Breast epithelium (tissue), 4 donors: ENCODE data around the gene TCFL5. TPM values are rescaled to one million over a fixed set of nuclear protein-coding genes. Genes with fewer than 3 reads are reported as not detected.
A peak's percentile ranks its signal among the peaks of the same experiment; 100 is the strongest.

Experiments used
- DNase-seq, 2 donors: peaks; one replicate each; pipeline ENCODE4 v3.0.0-alpha.2; 2019; ENCODE audit warnings: low spot score in 2 of 2
- H3K27ac ChIP-seq, 2 donors: fragments of 200-600 bp; sonication (generic) in 1 of 2; one replicate each; pipeline ENCODE4 v1.5.1; 2016 to 2019; ENCODE audit warnings: mild to moderate bottlenecking in 1 of 2
- H3K27me3 ChIP-seq, 2 donors: fragments of 200-600 bp; sonication (generic) in 1 of 2; one replicate each; pipeline versions ENCODE4 v1.5.1 to v1.6.0; 2017 to 2019; ENCODE audit warnings: control low read depth in 1 of 2, mild to moderate bottlenecking in 1 of 2
- H3K36me3 ChIP-seq: fragments of 200-600 bp; one replicate; pipeline ENCODE4 v1.5.1; 2019
- H3K4me1 ChIP-seq, 2 donors: fragments of 200-600 bp; sonication (generic); one replicate each; pipeline ENCODE4 v1.5.1; 2016 to 2019; ENCODE audit warnings: control low read depth in 1 of 2
- H3K4me3 ChIP-seq, 3 donors: fragments of 200-600 bp; sonication (generic); 1 replicate in 2 of 3; 2 replicates in 1 of 3; pipeline ENCODE4 v1.5.1; 2016 to 2019; ENCODE audit warnings: mild to moderate bottlenecking in 3 of 3, moderate library complexity in 2 of 3
- H3K9me3 ChIP-seq, 2 donors: fragments of 200-600 bp; sonication (generic) in 1 of 2; one replicate each; pipeline ENCODE4 v1.5.1; 2016 to 2019; ENCODE audit warnings: control low read depth in 1 of 2
- POLR2A ChIP-seq: fragments of 450-650 bp; IDR thresholded peaks from one replicate; pipeline ENCODE4 v1.6.1; 2016; ENCODE audit warnings: antibody characterized with exemption, mild to moderate bottlenecking, moderate library complexity
- POLR2AphosphoS5 ChIP-seq, 3 donors: sonication (generic); formaldehyde crosslinking; IDR thresholded peaks; one replicate each; pipeline ENCODE4 v1.6.1; 2017; ENCODE audit warnings: antibody characterized with exemption in 3 of 3
- intact Hi-C: fragments of 100-400 bp; cut with DNase I; formaldehyde crosslinking; loops from one replicate; pipeline ENCODE4 v1.15.1; 2023; ENCODE audit warnings: low total_unique reads
- total RNA-seq, 3 donors: library from RNA; depleted of rRNA; stranded (reverse); fragments of >200 nt; gene quantifications; one replicate each; pipeline ENCODE4 v1.1.0, GENCODE V29; 2016
- TF ChIP-seq, protein P1 (sequence below), 3 donors: fragments of 450-650 bp; IDR thresholded peaks; one replicate each; pipeline ENCODE4 v1.5.1; 2016 to 2017; ENCODE audit warnings: antibody characterized with exemption in 3 of 3, mild to moderate bottlenecking in 3 of 3, moderate library complexity in 3 of 3

TCFL5 gene
- total RNA-seq, 3 donors from 2014 or later = 7.8 to 21.0 (median 12.5) TPM

DNA sequence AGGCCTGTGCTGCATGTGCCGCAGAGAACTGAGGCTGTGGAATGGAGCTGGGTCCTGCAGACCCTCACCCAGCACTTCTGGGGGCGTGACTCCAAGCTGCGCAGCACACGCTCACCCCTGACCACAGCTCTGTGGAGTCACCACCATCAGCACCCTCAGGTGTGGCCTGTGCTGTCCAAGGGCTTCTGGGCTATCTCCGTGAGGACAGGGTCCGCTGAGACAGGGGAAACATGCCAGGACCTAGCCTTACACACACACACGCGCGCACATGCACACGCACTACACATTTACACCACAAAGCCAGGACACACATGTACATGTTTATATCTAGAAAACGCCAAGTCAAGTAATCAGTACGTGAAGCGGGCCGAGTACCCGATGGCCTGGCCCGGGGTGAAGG, 26.8 kb upstream of the TCFL5 start:
- Histone ChIP-seq H3K27ac (no peak overlapping the region), H3K4me1 (no peaks in the 10 kb centered on the region), H3K9me3 (no peaks in the 10 kb centered on the region), H3K4me3 (no peak overlapping the region), H3K27me3 (no peaks in the 10 kb centered on the region), H3K36me3 (no peaks in the 10 kb centered on the region)
- TF ChIP-seq, protein P1, sequence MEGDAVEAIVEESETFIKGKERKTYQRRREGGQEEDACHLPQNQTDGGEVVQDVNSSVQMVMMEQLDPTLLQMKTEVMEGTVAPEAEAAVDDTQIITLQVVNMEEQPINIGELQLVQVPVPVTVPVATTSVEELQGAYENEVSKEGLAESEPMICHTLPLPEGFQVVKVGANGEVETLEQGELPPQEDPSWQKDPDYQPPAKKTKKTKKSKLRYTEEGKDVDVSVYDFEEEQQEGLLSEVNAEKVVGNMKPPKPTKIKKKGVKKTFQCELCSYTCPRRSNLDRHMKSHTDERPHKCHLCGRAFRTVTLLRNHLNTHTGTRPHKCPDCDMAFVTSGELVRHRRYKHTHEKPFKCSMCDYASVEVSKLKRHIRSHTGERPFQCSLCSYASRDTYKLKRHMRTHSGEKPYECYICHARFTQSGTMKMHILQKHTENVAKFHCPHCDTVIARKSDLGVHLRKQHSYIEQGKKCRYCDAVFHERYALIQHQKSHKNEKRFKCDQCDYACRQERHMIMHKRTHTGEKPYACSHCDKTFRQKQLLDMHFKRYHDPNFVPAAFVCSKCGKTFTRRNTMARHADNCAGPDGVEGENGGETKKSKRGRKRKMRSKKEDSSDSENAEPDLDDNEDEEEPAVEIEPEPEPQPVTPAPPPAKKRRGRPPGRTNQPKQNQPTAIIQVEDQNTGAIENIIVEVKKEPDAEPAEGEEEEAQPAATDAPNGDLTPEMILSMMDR (IDR thresholded peaks at IDR 0.05) = no peak
- no peak for TF ChIP-seq POLR2AphosphoS5 (IDR thresholded peaks at IDR 0.05)
- no peak for TF ChIP-seq POLR2A
- no peak for DNase-seq
- intact Hi-C loops = no loop called here

DNA sequence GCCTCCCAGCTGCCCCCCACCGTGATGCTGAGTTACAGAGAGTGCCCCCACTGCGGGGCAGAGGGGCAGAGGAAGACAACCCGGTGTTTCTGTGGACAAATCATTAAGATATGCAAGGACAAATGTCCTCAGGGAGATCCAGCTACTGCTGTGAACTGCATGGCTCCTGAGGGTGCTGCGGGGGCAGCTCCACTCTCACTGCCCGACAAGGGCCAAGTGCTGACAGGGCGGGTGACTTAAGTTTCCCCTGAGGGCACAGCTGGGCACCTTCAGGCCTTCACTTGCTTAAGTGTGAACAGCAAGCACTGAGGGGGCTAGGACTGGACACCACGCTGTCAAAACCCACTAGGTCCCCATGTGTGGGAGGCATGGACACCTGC, 26.2 kb upstream of the TCFL5 start:
- no peak overlapping the region for H3K4me3 ChIP-seq
- H3K27ac ChIP-seq = no peak overlapping the region
- no peaks in the 10 kb centered on the region for H3K4me1 ChIP-seq
- H3K36me3 ChIP-seq = no peaks in the 10 kb centered on the region
- TF ChIP-seq POLR2A = no peak
- TF ChIP-seq POLR2AphosphoS5 (IDR thresholded peaks at IDR 0.05) = no peak
- TF ChIP-seq, protein P1 (IDR thresholded peaks at IDR 0.05) = no peak
- intact Hi-C loops = no loop called here
- DNase-seq = no peak
- no peaks in the 10 kb centered on the region for H3K9me3 ChIP-seq
- no peaks in the 10 kb centered on the region for H3K27me3 ChIP-seq

DNA sequence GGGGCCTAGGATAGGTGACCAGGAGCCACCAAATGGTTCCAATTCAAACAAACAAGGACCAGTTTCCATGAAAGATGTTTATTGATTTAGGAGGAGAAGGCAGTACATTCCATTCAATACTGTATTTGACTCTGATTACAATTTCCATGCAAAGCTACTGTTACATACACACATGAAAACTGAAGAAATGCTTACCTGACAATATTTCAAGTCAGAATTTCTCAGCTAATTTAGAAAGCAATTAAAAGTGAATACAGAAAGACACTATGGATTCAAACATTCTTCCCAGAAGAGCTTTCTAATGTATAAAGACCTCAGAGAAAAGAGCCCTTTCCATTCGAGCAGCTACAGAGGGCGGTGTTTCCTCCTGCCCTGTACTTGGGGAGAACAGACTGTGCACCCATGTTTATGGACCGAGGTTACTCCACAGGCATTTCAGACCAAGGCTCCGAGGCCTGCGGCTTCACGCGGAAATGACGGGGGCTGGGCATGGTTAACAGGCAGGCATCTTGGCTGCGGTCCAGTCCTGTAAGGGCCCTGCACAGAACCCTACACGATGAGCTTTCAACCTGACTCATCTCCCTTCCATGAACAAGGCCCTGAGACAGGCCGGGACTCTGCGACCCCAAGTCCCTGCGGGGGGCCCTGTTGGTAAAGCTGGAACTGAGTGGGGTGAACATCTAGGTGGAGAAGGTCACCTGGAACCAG, 25.7 kb upstream of the TCFL5 start:
- TF ChIP-seq, protein P1 (IDR thresholded peaks at IDR 0.05) = no peak
- TF ChIP-seq POLR2A = no peak
- no peak for TF ChIP-seq POLR2AphosphoS5 (IDR thresholded peaks at IDR 0.05)
- intact Hi-C loops = no loop called here
- H3K9me3 ChIP-seq = no peaks in the 10 kb centered on the region
- H3K27me3 ChIP-seq = no peaks in the 10 kb centered on the region
- no peaks in the 10 kb centered on the region for H3K36me3 ChIP-seq
- DNase-seq = peak in 1 of 2 donors; percentile 75
- H3K4me1 ChIP-seq = no peaks in the 10 kb centered on the region
- no peak overlapping the region for H3K27ac ChIP-seq
- H3K4me3 ChIP-seq = no peak overlapping the region

DNA sequence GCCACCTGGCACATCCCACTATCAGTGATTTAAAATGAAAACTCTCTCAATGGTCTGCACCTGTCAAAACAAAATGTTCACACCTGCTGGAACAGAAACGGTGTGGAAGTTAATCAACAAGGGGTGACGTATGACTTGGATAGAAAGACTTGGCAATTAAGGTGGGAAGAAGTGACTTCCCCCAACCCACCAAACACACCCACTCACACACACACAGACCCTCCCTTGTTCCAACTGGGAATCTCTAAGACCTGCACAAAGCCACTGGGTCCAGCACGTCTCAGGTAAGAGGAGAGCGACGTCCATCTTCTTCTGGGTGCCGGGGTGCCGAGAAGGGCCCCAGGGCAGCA, 25.1 kb upstream of the TCFL5 start:
- TF ChIP-seq, protein P1 (IDR thresholded peaks at IDR 0.05) = no peak
- no peak for TF ChIP-seq POLR2AphosphoS5 (IDR thresholded peaks at IDR 0.05)
- no peak for TF ChIP-seq POLR2A
- Histone ChIP-seq H3K4me1 (no peaks in the 10 kb centered on the region), H3K4me3 (no peak overlapping the region), H3K9me3 (no peaks in the 10 kb centered on the region), H3K27me3 (no peaks in the 10 kb centered on the region), H3K36me3 (no peaks in the 10 kb centered on the region), H3K27ac (no peak overlapping the region)
- no peak for DNase-seq
- intact Hi-C loops = no loop called here

DNA sequence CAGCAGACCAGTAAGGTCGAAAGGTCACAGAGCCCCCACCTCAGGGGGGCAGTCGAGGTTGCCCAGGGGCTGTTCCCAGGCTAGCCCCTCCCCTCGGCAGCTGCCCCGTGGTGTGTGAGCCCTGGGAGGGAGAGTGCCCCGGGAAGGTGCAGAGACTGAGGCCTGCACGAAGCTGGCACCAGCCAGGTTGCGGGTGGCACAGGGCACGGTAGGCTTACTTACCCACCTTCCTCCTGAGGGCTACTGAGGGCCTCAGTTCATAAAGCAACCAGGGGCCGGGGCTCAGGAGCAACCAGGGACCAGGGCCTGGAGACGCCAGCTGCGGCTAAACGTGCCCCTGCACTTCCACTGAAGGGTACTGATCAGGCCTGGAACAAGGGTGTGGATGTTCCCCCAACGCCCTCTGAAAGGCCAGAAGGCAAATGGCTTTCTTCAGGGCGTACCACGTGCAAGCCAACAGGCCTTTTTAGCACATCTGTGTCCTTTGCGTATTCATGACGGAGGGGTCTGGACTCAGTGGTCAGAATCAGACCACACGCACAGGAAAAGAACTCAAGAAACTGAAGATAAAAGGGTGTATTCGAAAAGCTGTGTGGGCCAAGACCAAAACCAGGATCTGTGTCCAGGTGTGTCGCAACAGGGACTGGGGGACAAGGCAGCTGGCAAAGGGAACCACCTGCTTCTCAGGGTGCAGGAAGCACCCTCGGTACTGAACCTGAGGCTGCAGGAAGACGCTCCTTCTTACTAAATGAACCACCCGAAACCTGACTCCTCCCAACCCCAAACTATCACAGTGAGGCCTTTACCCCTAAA, 24.5 kb upstream of the TCFL5 start:
- Histone ChIP-seq H3K4me1 (no peaks in the 10 kb centered on the region), H3K27ac (no peak overlapping the region), H3K9me3 (no peaks in the 10 kb centered on the region), H3K4me3 (no peak overlapping the region), H3K27me3 (no peaks in the 10 kb centered on the region), H3K36me3 (no peaks in the 10 kb centered on the region)
- DNase-seq = no peak
- intact Hi-C loops = no loop called here
- TF ChIP-seq, protein P1 (IDR thresholded peaks at IDR 0.05) = no peak
- TF ChIP-seq POLR2A = no peak
- TF ChIP-seq POLR2AphosphoS5 (IDR thresholded peaks at IDR 0.05) = no peak
